ENCODE data around the gene LPAR5.
"Not testable (repeated sequence)": the region's sequence is repeated elsewhere in the genome, so short reads cannot be mapped to it uniquely, and the experiment has no call there.

Gene LPAR5

DNA sequence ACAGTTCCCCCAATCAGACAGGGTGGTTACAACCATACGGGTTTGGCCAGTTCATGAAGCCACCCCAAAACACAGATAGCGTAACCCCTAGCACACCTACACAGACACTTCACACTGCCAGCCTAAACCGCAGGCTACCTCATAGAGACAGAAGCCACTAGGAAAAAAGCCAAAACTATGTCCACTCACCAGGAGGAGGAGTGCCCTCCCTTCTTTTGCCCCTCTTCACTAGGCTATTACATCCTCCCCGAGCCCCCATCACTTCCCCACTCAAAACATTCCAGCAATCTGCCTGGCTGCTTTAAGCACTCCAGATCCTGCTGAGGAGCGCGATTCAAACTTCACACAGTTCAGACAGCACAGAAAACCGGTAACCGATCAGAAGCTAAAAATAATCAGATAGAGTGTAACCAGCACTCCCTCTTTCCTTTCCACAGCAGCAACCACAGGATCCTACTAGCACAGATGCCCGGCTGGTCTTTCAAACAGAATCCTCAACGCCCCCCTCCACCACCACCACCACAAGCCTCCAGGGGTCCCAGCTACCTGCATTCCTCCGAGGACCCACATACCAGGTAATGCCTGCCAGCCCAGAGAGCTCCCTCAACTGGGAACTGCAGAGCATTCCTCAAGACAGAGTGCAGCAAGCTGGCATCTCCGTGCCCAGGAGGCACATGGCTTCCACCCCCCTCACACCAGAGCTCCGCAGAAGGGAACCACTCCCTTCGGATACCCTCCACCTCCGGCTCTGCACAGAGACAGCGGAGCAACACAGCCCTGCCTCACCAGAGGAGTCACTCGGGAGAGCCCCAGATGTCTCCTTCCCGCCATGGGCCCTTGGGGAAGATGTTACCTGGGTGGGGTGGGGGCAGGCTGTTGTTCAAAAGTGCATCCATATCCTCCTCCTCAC is 30.1 kb downstream of the LPAR5 start:
- DNase-seq: no peak

DNA sequence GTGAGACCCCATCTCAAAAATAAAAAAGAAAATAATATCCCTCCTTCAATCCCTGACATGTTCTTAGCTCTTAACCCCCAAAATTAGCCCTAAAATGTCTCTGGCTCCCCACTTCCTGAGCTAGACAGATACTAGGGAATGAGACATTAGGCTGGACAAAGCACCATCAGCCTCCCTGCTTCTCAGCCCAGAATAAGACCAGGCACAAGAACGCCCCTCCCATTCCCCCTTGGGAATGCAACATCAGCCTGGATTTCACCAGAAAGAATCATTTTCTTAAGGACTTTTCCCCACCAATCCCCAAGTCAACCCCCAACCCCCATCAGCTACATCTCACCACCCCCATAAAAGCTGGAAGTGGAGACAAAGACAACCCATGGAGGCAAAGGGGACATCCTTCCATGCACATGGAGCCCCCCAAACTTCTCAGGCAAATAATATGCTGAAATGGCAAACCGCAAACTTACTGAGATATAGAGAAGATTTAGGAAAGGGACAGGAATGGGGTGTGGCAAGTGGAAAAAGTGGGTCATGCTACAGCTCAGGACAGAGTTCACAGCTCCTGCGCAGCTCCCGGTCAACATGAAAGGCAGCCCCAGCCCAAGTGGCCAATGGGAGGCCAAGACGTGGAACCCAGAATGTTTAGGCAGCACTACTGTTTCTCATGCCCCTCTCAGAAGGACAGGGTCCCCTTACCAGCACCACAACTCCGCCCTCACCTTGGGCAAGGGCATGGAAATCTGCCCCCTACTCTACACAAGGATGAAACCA is 31.3 kb downstream of the LPAR5 start:
- DNase-seq: no peak

DNA sequence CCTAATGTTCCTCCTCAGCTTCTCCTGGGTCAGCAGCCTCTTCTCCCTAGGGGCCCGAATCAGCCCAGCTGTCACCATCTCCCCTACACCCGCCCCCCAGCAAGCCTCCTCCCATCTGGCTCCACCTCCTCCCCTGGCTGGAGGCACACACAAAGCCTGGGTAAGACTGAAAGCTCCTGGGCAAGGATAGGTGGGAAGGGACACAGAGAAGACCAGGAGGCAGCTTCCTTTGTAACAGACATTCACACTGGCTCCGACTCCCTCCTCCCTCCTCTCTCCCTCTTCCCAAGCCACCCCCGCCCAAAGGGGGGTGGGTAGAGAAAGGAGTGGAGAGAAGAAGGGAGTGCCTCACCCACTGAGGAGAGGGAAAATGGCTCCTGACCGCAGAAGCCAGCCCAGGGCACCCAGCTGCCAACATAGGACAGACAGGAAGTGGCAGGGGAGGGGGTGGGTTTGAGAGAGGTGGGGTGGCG is 32.6 kb downstream of the LPAR5 start:
- DNase-seq: no peak

DNA sequence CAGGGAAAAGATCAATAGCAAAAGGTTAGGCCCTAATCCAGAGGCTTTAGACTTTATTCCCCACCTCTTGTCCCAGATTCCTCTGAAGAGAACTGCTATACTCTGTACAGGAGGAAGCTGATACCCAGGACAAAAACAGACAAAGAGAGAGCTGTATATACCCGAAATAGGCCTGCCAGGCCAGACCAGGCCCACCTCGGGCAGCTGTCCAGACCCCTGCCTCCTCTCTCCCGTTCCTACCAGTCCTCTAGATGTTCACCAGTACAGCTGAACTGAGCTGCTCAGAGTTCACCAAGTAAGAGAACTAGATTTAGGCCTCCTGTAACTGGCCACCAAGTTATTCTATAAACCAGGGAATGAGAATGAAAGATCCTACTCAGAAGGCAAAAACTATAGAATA is 33.2 kb downstream of the LPAR5 start:
- DNase-seq: no peak

DNA sequence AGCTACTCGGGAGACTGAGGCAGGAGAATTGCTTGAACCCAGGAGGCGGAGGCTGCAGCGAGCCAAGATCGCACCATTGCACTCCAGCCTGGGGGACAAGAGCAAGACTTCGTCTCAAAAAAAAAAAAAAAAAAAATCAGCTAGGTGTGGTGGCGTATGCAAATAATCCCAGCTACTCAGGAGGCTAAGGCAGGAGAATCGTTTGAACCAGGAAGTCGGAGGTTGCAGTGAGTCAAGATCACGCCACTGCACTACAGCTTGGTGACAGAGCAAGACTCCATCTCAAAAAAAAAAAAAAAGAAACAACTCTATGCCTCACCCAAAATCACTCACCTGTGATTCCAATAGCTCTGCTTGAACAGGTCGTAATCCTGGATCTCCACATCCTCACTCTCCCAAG is 40.1 kb downstream of the LPAR5 start:
- DNase-seq: not testable (repeated sequence)

DNA sequence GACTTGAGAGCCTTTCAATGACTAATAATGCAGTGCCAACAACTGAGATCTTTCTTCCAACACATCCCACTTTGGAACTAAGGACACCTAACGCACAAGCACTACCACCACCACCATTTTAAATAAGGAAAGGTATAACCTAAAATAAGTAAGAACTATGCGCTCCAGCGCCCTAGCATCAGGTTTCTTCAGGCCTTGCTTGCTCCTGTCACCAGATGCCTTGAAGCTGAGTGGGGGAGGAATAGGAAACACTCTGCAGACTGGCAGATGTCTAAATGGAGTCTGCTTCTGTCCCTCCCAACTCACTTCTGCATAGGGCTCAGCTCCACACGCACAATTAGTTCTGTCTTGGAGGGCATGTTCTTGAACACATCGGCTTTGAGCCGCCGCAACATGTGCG is 43.7 kb downstream of the LPAR5 start:
- no peak for DNase-seq

DNA sequence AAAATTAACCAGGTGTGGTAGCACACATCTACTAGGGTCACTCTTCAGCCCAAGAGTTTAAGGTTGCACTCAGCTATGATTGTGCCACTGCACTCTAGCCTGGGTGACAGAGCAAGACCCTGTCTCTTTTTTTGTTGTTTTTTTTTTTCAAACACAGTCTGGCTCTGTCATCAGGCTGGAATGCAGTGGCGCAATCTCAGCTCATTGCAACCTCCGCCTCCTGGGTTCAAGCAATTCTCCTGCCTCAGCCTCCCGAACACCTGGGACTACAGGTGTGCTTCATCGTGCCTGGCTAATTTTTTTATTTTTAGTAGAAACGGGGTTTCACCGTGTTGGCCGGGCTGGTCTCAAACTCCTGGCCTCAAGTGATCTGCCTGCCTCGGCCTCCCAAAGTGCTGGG is 49.2 kb downstream of the LPAR5 start:
- not testable (repeated sequence) for DNase-seq

DNA sequence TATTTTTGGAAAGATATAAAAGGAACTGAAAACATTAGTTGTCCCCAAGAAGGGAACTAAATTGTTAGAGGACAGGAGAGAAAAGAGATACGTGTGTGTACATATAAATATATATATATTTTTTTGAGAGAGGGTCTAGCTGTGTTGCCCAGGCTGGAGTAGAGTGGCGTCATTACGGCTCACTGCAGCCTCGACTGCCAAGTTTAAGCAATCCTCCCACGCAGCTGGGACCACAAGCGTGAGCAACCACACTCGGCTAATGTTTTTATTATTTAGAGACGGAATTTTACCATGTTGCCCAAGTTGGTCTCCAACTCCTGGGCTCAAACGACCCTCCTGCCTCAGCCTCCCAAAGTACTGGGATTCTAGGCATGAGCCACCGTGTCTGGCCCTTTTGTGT is 51.5 kb downstream of the LPAR5 start:
- DNase-seq: no peak

DNA sequence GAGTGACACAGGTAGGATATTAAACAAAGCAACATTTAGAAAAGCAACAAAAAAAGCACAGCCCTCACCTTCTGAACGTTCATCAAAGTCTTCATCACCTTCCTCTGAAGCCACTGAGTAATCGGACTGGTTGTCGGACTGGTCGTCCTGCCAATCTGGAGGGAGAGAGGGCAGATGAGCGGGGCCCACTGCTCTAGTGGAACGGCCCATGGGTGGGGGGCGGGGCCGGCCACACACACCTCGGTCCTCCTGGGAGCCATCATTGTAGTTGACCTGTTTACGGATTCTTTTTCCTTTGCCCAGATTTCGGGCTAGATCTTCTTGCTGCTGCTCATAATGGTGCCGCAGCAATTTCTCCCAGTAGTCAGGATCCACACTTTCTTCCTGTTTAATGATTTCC is 52.8 kb downstream of the LPAR5 start:
- DNase-seq: no peak

DNA sequence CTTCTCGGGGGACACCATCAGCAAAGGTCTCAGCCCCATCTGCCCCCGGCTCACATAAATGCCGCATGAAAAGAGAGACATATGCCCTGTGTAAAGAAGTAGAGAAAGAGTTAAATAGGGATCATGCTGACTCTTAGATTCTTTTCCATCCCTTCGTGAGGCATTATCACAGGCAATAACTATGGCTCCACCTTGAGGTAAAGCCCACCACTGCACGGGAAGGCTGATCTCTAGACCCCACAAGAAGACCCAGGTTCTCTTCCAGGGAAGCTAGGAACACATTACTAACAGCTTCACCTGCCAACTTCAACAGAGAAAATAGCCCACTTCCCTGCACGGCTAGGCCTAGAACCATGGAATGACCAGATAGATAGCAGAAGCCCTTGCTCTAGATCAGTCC is 53.6 kb downstream of the LPAR5 start:
- no peak for DNase-seq

DNA sequence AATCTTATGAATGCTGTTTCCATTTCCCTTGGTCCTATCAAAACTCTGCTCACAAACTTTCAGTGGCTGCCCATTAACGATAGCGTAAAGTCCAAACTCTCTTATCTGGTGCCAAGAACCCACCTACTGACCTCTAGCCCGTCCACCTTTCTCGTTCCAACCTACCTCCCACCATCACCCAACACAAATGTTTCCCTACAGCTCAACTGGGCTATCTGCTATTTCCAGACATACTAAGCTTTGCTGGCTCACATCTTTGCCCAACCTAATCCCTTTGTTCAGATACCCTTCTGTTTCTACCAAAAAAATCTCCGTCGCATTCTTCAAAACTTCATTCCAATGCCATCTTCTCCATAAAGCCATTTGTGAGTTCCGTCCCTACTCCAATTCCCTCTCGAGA is 60.1 kb downstream of the LPAR5 start:
- no peak for DNase-seq

DNA sequence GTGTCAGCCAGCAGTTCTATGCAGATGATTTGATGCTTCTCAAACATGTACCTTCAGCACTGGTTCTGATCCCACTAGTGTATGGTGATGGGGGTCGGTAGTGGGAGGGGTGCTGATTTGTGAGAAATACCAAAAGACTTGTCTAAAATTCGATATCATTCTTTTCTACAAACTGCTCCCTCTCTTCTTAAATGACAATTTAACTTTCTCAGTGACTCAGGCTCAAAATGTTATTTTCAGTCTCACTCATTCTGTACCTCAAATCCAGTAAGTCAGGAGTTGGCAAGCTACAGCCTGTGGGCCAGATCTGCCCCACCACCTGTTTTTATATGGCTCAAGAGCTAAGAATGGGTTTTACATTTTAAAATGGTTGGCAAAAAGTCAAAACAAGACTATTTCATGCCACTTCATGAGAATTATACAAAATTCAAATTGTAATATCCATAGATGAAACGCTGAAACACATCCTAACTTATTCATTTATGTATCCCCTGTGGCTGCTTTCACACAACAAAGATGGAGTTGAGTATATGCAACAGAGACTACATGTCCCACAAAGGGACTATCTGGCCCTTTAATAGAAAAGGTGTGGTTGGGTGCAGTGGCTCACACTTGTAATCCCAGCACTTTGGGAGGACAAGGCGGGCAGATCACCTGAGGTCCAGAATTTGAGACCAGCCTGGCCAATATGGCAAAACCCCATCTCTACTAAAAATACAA is 61.0 kb downstream of the LPAR5 start:
- no peak for DNase-seq

DNA sequence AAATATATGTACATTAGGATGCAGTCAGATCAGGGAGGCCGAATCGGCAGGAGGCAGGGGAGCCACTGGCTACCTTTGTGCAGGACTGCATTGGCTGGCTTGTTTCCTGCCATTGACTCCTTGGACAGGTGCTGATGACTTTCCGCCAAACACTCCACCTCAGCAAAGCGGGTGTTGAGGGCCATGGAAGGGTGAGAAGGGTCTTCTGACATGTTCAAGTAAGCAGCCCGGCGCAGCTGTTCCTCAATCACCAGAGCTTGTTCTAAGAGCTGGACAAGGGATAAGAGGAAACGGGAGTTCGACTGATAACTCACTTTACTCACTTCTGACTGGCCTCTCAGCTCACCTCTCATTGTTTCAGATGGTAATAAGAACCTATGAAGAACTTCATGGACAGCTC is 62.8 kb downstream of the LPAR5 start:
- DNase-seq: no peak

DNA sequence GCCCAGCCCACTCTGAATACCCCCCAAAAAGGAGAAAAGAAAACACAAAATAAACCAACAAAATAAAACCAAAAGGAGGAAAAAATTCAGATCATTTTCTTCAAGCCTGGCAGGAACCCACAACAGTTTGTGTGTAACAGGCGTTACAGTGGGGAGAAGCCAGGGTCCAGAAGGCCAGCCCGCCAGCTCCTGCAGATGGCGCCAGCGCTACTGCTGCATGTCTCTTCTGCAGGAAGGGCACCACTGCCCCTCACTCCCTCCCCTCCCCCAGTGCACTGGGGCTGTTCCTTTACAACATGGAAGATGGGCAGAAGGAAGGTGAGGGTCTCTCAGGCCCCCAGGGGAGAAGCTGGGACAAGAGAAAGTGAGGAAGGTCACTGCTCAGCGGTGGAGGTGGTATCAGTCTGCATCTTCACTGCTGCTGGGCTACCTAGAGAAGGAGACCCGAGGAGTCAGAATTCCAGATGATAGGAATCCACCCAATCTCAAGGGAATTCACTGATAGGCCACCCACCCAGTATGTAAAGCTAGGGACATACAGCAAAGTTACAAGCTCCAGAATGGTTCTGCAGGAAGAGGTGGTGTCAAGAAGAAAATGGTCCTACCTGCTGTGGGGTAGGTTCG is 65.4 kb downstream of the LPAR5 start:
- DNase-seq: no peak

DNA sequence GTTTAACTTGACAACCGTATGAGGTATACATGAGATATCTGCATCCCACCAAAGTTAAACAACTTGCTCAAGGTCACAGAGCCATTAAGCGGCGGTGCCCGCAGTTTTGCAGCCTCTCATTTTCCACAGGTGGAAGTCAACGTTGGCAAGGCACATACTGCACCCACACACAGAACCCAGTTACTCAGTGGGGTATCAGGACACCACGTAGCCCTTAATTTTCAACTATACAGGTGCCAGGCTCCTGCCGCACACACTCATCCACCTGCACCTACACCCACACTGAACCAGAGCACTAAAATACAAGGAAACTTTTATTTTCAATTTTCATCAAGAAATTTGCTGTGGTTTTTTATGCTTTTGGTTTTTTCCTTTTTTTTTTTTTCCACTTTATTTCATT is 66.0 kb downstream of the LPAR5 start:
- DNase-seq: no peak

DNA sequence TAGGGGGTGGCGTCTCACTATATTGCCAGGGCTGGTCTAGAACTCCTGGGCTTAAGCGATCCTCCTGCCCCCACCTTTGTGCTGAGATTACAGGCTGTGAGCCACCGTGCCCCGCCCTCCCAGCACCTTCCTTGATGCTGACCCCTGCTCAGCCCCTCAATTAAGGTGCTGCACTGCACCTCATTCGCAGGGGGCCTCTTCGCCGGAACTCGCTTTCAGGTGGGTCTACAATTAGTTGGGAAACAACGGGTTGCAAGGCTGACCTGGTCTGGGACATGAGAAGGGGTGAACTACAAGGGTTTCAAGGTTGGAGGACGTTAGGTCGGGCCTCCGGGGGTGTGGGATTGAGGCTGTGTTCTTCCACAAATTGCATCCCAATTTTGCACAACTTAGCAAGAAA is 66.4 kb downstream of the LPAR5 start:
- DNase-seq: no peak
